ENCODE measurements around the gene CTU2.

The CTU2 gene

DNA sequence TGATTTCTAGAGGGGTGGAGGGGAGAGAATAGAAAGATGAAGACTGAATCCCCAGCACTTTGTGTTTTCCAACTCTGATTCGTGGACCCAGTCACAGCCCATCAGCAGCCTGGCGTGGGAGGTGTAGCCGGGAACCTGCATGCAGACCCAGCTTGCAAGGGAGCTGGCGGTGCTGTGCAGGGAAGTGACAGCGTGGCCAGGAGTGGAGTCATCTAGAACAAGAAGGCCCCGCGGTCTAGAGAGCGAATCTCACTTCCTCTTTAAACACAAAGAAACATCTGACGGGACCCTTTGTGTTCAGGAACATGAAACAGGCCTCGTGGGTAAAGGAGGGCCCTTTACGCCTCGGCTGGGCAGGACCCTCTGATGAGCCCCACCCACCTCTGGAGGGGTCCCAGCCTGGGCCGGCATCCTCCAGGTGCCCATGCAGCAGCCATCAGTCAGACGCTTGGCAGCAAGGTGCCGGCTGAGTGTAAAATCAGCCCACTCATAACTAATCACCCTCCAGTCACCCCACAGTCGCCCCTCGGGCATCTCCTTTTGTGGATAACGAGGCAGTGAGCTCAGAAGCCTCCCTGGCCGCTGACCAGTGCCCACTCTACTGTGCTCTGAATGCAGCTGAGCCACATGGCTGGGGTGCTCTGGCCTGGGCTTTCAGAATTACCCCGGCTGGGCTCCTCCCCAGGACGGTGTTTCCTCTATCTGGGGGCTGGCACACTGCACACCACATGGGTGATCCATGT lies 24.4 kb upstream of the CTU2 start:
- peak; percentile 53 to 55 for DNase-seq

DNA sequence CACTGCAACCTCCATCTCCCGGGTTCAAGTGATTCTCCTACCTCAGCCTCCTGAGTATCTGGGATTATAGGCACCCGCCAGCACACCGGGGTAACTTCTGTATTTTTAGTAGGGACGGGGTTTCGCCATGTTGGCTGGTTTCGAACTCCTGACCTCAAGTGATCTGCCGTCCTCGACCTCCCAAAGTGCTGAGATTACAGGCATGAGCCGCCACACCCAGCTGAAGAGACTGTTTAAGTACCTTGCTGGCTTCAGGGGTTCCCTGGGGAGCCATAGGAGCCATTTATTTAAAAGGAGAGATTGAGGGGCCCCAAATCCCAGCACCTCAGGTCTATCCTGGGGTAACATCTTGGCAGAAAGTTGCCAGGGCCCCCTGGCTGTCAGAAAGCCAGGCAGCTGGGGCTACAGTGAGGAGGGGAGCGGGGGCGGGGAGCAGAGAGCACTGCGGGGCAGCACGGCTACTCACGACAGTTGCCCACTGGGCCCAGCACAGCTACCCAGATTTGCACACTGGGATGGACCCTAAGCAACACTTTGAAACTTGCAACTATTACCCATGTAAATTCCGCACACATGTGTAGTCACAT lies 21.6 kb upstream of the CTU2 start:
- no peak for DNase-seq

DNA sequence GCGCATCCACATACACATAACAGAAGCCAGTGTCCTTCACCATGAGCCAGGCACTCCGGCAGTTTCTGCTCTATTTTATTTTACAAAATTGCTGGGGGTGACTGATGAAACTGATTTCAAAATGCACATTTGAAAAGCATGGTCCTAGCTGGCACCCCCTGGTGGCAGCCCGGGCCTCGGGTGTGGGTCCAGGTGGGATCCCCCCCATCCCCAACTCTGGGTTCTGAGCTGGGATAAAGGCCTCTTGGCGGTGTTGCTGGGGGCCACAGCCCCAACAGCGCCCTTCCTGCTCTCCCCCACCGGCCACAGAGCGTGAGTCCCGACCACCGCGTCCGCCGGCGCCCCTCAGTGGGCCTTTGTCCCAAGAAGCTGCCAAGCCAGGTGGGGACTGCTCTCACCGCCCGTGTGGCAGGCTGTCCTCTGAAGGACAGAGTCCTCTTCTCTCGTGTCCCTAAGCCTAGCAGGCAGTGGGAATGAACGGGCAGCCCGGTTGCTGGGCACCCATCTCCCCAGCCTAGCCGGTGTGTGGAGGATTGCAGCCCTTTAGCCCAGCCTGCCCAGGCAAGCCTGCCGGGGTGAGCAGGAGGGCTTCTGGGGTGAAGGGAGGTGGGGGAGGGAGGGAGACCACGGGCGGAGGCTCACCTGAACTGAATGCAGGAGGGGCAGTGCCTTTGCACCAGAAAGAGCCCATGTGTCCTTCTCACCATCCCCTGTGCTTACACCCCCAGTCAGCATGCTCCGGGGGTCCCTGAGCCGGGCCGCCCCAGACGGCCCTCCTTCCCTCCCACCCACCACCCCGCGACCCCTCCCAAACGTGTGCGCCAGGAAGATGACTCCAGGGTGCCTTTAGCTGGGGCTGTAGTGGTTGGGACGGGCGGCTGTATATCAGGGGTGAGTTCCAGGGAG lies 20.9 kb upstream of the CTU2 start:
- peak; percentile 64 to 66 for DNase-seq

DNA sequence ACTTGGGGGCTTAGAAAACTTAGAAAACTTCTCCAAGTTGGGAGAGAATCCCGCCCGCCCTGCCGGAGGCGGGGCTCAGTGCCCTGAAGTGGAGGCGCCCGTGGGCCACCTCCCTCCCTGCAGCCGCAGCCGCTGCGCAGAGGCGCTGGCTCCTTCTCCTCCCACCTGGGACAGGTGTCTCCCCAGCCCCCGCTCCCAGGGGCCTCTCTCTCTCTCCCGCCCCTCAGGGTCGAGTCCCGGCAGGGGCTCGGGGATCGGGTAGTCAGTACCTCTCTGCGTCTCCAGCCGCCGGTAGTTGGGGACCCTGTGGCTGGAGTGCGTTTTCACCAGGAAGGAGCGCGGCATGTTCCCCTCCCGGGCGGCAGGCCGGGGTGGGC lies 20.3 kb upstream of the CTU2 start:
- peak; percentile 34 to 47 for DNase-seq

DNA sequence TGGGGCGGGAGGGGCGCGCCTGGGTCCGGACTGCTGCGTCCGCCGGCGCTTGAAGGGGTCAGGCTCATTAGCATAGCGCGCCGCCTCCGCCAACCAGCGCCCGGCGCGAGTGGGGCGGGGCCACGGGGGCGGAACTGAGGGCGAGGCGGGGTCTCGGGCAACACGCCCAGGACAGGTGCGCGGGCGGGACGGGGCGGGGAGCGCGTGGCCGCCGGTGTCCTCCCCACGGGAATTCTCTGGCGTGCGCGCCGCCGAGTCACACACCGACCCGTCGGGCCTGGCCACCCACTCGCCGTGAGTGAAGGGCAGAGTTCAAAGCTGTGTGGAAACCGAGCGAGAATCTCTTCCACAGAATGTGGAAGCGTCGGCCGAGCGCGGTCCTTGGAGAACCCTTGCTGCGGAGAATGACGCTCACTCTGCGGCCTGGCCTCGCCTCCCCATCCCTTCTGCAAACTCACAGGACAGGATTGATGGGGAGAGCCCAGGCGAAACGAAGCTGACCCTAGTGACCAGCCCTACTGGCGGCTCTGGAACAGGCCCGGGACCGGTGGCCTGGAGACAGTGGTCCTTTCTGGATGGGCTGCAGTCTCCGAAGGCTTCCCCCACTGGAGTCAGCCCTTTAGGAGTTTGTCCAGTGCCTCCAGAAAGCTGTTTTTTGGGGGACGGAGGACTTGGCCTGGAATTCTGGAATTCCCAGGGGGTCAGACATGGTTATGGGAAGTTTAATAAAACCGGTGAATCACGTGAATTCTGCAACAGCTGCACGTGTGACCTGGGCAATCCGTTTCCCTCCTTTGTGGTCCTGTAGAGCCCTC lies 19.7 kb upstream of the CTU2 start, which contains the start of gene SNAI3:
SNAI3 (minus strand) TSS at position 69 of the 815 bp plus-strand sequence. CDS start 101 bp downstream, outside the sequence.
- peak; percentile 82 to 89 for DNase-seq

DNA sequence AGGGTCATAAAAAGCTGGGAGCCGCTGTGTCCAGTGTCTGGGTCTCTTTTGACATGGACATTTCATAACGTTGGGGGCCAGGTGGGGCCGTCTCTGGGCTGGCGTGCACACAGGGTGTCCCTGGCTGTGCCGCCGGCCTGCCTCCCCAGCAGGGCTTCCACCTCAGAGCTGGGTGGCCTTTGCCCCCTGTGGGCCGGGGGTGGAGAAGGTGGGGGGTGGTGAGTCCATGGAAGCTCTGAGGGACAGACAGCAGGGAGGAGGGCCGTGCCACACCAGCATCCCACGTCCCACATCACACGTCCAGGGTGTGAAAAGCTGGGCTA lies 19.1 kb upstream of the CTU2 start:
- no peak for DNase-seq

DNA sequence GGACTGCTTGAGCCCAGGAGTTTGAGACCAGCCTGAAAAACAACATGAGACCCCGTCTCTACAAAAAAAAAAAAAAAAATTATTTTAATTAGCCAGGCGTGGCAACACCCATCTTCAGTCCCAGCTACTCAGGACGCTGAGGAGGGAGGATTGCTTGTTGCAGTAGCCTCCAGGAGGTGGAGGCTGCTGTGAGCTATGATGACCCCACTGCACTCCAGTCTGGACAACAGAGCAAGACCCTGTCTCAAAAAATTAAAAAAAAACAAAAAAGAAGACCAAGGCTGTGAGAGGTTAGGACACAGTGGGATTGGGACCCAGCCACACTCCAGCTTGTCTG lies 18.7 kb upstream of the CTU2 start:
- no peak for DNase-seq

DNA sequence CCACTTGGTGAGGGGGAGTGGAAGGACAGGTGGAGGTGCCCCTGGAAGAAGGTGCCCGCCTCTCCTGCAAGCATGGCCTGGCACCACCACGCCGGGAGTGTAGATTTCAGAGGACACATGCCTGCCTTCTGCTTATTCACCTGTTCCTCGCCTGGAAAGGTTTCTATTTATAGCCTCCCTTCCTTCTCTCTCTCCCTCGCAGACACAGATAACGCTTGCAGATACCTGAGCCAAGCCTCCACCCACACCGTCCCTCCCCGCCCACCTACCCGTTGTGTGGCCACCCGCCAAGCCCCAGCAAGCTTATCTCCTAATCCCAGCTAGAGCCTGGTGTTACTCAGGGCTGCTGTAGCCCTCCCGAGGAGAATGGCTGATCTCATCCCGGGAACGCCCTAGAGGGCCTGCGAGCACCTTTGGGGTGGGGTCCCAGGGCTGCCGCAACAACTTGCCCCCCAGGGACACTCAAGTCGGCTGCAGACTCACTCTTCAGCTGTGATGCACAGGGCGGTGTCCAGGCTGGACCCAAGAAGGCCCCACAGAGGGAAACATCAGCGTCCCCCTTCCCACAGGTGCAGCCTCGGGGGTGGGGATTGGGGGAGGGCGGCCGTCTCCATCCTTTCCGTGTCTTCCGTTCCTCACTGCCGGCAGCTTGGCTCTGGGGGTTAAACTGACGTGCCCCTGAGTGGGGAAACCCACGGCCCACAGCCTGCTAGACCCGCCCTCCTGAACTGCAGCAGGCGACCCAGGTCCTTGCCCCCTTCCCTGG lies 18.1 kb upstream of the CTU2 start:
- DNase-seq: no peak

DNA sequence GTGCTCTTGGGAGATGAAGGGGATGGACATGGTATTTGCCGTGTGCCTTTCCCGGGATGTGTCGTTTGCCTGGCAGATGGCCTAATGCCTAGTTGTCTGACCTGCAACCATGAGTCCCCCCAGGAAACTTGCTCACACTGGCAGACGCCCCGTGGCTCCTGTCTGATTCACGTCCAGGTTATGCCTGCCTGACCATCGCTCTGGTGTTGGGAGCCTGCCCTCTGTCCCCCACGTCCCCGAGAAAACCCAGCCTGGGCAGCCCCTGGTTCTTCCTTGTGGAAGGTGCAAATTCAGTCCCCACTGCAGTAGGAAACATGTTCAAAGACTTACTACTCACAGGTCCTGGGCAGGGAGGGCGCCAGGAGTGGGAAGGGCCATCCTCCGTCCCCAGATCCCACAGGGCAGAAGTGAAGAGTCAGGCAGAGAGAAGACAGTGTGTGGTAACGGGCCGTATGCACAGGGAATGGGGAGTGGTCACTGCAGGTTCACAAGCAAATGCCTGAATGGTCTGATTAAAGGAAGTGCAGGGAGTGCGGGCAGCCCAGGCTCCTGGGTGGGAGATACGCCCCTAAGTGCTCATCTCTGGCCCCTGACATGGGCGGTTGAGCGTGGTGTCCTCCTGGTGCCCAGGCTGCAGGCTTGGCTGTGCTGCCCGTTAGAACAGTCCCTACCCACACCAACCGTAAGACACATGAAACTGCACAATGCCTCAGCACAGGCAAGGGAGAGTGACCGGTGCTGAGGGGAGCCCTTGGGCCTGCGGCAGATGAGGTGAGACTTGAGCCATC lies 15.8 kb upstream of the CTU2 start:
- DNase-seq: no peak

DNA sequence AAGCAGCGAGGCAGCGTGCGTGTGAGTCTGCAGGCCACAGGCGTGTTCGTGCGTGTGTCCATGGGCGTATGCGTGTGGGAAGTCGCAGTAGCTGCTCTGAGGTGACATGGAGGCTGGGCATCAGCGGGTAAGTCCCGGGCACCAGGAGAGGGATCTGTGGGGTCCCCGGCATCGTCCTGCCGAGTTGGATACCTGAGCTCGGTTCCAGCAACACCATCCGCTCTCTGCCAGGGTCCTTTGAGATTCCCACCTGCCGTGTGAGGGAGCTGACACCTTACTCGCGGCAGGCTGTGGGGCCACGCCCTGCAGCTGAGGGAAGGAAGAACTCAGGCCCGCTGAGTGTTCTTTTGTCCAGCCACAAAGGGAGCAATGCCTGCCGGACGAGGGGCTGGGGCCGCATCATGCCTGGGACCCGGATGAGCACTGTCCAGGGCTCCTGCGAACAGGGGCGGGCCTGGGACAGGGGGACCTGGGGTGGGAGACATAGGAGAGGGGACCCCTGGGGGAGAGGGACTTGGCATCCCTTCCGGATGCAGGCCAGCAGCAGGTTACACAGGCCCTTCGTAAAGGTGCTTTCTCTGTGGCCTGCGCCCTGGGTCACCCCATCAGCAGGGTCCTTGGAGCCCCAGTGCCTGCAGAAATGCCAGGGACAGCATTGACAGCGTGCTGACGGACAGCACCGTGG lies 15.0 kb upstream of the CTU2 start:
- no peak for DNase-seq

DNA sequence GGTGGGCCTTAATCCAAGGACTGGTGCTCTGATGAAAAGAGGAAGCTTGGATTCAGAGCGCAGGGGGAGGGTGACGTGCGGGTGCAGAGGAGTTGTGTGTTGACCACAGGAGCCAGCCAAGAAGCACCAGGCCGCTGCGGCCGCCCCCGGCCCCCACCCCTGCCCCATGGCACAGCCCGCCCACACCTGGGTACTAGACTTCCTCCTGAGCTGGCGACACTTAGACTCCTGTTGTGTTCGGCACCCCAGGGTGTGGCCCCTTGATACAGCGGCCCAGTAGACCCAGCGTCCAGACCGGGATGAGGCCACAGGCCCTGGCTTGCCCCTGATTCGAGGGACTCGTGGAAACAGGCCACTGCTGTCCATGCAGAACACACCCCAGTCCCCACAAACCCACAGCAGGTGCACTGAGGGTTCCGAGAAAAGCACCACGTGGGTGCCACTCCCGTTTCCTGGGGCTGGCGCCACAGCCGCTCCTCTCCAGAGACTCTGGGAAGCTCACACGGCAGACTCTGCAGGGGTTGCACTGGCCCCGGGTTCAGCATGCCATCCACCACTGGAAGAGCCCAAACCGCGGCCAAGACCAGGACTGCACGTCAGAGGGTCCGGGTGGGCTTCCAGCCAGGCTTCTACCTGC lies 14.3 kb upstream of the CTU2 start:
- DNase-seq: no peak

DNA sequence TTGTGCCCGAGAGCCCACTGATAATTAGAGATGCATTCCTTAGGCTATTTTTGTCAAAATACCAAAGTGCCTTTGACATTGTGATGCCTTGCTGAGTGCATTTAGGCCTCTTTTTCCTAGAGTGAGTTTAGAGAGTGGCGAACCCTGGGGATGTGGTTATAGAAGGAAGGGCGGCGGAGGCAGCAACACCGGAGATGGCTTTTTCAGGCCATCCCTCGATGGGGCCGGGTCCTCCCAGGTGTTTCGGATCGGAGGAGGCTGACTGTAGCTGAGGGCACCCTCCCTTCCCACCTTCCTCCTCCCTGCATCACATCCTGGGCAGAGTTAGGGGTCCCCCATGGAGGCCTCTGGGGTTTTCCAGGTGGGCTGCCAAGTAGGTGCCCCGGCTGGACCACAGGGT lies 13.4 kb upstream of the CTU2 start:
- DNase-seq: no peak

DNA sequence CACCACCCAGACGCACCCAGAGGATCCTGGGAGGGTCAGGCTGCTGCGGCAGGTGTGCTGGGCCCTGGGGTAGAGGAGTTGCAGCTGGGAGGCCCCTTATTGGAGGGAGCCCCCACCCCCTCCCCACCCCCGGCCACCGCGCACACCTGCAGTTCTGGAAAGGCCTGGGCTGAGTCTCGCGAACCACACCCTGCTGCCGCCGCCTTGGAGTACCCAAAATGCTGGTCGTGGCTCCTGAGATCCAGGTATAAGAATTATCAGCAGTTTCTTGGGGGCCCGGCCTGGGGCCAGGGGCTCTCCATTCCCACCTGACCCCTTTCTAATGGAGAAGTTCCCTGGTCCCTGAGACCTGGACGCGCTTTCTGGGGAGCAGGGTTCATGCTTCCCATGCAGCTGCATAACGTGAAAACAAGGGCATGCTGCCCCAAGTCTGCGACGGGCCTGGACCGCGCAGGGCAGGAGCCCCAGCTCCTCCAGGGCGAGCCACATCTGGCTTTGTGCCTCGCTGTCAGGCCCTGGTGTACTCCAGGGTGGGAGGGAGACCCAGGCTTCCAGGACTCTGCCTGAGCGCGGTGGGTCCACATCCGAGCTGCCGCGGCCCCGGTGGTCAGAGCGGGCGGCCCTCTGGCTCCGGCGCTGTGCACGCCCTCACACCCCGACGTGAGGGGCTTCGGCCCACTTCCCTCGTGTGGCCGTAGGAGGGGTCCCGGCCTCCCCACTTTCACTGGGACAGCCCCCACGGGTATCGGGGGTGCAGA lies 12.7 kb upstream of the CTU2 start:
- DNase-seq: no peak

DNA sequence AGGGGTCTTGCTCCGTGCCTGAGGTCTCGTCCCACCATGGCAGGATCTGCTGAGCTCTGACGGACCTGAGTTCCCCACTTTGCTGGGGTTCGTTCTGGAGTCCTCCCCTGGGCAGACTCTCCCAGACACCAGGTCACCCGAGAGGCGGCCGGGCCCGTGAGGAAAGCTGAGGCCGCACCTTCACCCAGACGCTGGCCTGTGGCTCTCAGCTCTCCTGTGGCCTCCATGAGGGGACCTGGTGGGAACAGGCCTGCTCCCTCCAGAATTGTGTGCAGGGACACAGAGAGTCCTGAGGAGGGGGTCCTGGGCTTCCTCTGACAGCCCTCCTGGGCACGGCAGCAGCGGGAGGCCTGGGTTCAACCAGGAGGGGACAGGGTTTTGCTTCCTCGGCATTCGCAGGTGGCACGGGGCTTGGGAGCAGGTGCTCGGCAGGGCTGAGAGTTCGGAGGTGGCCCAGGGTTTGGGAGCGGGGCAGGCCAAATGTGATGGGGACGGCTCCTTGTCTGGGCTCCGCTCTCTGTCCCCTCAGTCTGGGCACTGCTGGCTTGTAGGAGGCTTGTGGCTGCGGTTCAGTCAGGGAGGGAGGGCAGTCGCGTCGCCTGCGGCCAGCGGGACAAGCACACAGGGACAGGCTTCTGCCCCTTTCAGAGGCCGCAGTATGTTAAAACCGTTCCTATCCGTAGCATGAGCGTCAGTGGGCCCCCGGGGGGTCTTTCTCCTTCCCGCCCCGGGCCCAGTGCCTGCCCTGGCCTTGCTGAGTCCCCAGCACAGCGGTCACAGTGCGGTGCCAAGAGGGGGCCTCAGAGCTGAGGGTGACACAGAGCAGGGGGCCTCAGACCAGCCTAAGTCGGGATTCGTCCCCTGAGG lies 11.8 kb upstream of the CTU2 start:
- no peak for DNase-seq

DNA sequence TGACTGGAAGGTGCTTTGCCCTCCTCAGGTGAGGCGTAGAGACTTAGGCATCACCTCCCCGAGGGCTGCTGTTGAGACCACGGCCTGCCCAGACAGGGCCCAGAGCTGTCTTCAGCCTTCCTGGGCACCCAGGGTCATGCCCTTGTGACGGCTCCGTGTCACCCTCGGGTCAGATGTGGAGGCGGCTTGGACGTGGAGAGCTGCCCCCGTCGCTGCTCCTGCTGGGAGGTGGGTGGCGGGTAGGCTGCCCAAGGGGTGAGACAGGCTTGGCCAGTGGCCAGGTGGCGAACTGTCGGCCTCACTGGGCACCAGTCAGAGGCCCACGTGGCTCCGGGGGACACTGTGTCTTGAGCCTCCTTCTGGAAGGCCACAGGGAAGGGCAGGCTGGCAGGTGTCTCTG lies 11.1 kb upstream of the CTU2 start:
- no peak for DNase-seq

DNA sequence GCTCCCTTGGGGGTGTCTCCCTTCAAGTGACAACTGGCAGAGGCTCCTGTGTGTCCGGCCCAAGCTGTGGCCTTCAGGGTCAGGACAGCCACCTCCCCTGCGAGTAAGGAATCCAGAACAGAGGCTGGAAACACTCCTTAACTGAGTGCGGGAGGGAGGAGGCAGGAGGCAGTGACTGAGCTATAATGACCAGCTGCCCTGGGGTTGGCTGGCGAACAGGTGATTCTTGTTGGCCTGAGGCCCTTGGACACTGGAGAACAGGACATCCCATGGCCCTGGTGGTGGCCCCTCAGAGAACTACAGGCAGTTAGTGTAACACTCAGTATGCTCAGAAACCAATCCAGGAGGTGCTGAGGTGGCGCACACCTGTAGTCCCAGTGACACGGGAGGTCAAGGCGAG lies 10.6 kb upstream of the CTU2 start:
- DNase-seq: no peak

DNA sequence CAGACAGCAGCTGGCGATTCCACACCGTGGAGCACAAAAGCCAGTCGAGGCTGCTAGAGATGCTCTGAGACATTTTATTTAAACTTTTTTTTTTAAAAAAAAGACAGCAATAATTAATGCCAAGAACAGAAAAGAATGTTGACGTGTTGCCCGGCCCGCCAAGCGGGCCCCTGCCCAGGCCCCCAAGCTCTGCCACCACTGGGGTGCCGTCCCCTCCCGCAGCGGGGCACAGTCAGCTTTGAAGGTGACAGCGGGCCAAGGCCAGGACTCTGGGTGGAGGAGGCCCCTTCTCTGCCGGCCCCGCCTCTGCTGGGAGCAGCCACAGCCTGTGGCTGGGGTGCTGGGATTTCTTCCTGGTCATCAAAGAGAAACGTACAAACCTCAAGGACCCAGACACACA lies 9.9 kb upstream of the CTU2 start:
- DNase-seq: no peak

DNA sequence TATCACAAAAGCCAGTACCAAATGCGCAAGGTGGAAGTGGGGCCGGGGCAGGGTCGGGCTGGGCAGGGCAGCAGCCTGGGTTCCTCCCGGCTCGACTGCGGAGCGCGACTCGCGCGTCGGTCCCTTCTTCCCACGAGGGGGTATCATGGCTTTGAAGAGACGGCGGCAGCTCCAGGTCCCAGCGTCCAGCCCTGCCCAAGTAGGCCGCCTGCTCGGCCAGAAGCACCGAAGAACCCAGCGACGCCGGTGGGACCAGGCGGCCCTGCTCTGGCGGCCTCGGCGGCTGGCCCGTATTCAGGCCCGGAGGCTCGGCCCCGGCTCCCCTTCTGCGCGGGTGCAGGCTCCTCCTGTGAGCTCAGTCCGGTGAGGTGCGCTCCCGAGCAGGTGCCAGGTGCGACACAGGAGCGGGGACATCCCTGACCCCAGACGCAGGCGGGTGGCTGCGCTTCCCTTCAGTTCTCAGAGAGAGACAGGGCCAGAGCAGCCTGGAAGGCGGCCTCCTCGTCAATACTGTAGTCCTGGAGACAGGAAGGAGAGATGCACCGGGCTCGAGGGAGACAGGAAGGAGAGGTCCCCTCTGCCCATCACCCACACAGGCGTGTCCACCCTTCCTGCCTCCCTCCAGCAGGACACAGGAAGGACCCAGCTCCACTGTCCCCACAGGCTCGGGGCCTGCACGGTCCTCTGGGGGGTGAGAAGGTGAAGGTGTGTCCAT lies 9.0 kb upstream of the CTU2 start:
- DNase-seq: no peak

All from stimulated activated CD4-positive, alpha-beta T cell treated with anti-CD3 and anti-CD28 coated beads, Interleukin-4, amount 100 ng/mL, for 4 hours (primary cell).